ENCODE data around the gene ALG12.

The ALG12 gene

DNA sequence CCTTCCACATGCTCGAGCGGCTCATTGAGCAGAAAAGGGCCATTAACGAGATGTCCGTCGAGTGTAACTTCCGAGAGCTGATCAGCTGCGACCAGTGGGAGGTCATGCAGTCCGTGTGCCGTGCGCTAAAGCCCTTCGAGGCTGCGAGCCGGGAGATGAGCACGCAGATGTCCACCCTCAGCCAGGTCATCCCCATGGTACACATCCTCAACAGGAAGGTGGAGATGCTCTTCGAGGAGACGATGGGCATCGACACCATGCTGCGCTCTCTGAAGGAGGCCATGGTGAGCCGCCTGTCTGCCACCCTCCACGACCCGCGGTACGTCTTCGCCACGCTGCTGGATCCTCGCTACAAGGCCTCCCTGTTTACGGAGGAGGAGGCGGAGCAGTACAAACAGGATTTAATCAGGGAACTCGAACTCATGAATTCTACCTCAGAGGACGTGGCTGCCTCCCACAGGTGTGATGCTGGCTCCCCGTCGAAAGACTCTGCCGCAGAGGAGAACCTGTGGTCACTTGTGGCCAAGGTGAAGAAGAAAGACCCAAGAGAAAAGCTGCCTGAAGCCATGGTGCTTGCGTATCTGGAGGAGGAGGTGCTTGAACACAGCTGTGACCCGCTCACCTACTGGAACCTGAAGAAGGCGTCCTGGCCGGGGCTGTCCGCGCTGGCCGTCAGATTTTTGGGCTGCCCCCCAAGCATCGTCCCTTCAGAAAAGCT is 31.7 kb downstream of the ALG12 start:
- TF ChIP-seq USF1 (IDR thresholded peaks at IDR 0.05) (no peak), RAD21 (IDR thresholded peaks at IDR 0.05; ENCODE audit: low read depth) (no peak), CEBPB (IDR thresholded peaks at IDR 0.05) (no peak), EGR1 (IDR thresholded peaks at IDR 0.05) (no peak), NFIC (IDR thresholded peaks at IDR 0.05) (no peak), YY1 (IDR thresholded peaks at IDR 0.05; ENCODE audit: low read depth) (no peak), EP300 (IDR thresholded peaks at IDR 0.05; ENCODE audit: borderline replicate concordance) (no peak), TAF1 (IDR thresholded peaks at IDR 0.05; ENCODE audit: low read depth) (no peak), CREB1 (IDR thresholded peaks at IDR 0.05; ENCODE audit: low read depth) (no peak)

DNA sequence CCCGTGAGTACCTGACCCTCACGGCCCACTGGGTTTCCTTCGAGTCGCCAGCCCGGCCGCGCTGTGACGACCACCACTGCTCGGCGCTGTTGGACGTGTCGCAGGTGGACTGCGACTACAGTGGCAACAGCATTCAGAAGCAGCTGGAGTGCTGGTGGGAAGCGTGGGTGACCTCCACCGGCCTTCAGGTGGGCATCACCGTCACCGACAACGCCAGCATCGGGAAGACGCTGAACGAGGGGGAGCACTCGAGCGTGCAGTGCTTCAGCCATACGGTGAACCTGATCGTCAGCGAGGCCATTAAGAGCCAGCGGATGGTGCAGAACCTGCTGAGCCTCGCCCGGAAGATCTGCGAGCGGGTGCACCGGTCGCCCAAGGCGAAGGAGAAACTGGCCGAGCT is 32.4 kb downstream of the ALG12 start:
- no peak for TF ChIP-seq TCF12 (IDR thresholded peaks at IDR 0.05; ENCODE audit: low read depth)

DNA sequence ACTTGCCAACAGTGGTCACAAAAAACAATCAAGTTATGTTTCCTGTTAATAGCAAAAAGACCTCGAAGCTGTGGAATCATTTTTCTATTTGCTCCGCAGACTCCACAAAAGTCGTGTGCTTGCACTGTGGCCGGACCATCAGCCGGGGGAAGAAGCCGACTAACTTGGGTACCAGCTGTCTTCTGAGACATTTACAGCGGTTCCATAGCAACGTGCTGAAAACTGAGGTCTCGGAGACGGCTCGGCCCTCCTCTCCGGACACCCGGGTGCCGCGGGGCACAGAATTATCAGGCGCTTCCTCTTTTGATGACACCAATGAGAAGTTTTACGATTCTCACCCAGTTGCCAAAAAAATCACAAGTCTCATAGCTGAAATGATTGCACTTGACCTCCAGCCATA is 33.0 kb downstream of the ALG12 start:
- TF ChIP-seq TAF1 (IDR thresholded peaks at IDR 0.05; ENCODE audit: low read depth), result no peak
- TF ChIP-seq EP300 (IDR thresholded peaks at IDR 0.05; ENCODE audit: borderline replicate concordance), result no peak
- no peak for TF ChIP-seq CEBPB (IDR thresholded peaks at IDR 0.05)
- TF ChIP-seq, protein P1, sequence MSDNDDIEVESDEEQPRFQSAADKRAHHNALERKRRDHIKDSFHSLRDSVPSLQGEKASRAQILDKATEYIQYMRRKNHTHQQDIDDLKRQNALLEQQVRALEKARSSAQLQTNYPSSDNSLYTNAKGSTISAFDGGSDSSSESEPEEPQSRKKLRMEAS (IDR thresholded peaks at IDR 0.05), result no peak
- TF ChIP-seq TCF12 (IDR thresholded peaks at IDR 0.05; ENCODE audit: low read depth), result no peak
- TF ChIP-seq EGR1 (IDR thresholded peaks at IDR 0.05), result no peak
- TF ChIP-seq TEAD4 (IDR thresholded peaks at IDR 0.05), result no peak
- no peak for TF ChIP-seq FOXM1 (IDR thresholded peaks at IDR 0.05; ENCODE audit: borderline replicate concordance, low read depth)
- no peak for TF ChIP-seq ZBTB7A (IDR thresholded peaks at IDR 0.05; ENCODE audit: low read depth)
- TF ChIP-seq REST (IDR thresholded peaks at IDR 0.05; ENCODE audit: low read depth), result no peak
- TF ChIP-seq NFIC (IDR thresholded peaks at IDR 0.05), result no peak
- TF ChIP-seq CREB1 (IDR thresholded peaks at IDR 0.05; ENCODE audit: low read depth), result no peak
- TF ChIP-seq USF1 (IDR thresholded peaks at IDR 0.05), result no peak
- TF ChIP-seq YY1 (IDR thresholded peaks at IDR 0.05; ENCODE audit: low read depth), result no peak

- no peak for TF ChIP-seq TEAD4 (IDR thresholded peaks at IDR 0.05)
These were observed 33.6 kb downstream of the ALG12 start for GRCh38 chr22:49884503-49885260.

DNA sequence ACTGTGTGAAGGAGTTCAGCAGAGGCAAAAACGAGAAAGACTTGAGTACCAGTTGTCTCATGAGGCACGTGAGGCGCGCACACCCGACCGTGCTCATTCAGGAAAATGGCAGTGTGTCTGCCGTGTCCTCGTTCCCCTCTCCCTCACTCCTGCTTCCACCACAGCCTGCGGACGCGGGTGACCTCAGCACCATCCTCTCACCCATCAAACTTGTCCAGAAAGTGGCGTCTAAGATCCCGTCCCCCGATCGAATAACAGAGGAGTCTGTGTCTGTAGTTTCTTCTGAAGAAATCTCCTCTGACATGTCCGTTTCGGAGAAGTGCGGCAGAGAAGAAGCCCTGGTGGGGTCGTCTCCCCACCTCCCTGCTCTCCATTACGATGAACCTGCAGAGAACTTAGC is 34.2 kb downstream of the ALG12 start:
- TF ChIP-seq TEAD4 (IDR thresholded peaks at IDR 0.05) (no peak), TCF12 (IDR thresholded peaks at IDR 0.05; ENCODE audit: low read depth) (no peak), CEBPB (IDR thresholded peaks at IDR 0.05) (no peak), CREB1 (IDR thresholded peaks at IDR 0.05; ENCODE audit: low read depth) (no peak), RAD21 (IDR thresholded peaks at IDR 0.05; ENCODE audit: low read depth) (no peak), USF1 (IDR thresholded peaks at IDR 0.05) (no peak), EGR1 (IDR thresholded peaks at IDR 0.05) (no peak), FOXM1 (IDR thresholded peaks at IDR 0.05; ENCODE audit: borderline replicate concordance, low read depth) (no peak), NFIC (IDR thresholded peaks at IDR 0.05) (no peak), REST (IDR thresholded peaks at IDR 0.05; ENCODE audit: low read depth) (no peak), EP300 (IDR thresholded peaks at IDR 0.05; ENCODE audit: borderline replicate concordance) (no peak), ZBTB7A (IDR thresholded peaks at IDR 0.05; ENCODE audit: low read depth) (no peak), TAF1 (IDR thresholded peaks at IDR 0.05; ENCODE audit: low read depth) (no peak)
- TF ChIP-seq, protein P1 (IDR thresholded peaks at IDR 0.05), result no peak

Data from Ishikawa (cell line).